GM21381 (cell line): ENCODE measurements around the gene RRP12.
A peak's percentile ranks its signal among the peaks of the same experiment; 100 is the strongest.
"Not testable (repeated sequence)": the region's sequence is repeated elsewhere in the genome, so short reads cannot be mapped to it uniquely, and the experiment has no call there.

Experiments
- ATAC-seq: cut with Tn5 transposase; IDR thresholded peaks from one replicate; pipeline ENCODE4 v1.9.1; 2021; ENCODE audit warnings: mild to moderate bottlenecking, moderate library complexity; ENCODE audit not compliant: unreplicated experiment

Gene RRP12

GRCh38 chr10:97400665-97401454, at the start of gene RRP12:
TSS of gene RRP12 (minus strand) at chr10:97401340. CDS start at chr10:97401231, 109 bp downstream.
- ATAC-seq = peak; percentile 99

- no peak for ATAC-seq
Measured at GRCh38 chr10:97450828-97451227, 49.7 kb upstream of the RRP12 start.

GRCh38 chr10:97445722-97446639, 44.8 kb upstream of the RRP12 start, which contains the start of the genes EXOSC1 and ZDHHC16:
TSS of gene EXOSC1 (minus strand) at chr10:97446006. CDS start at chr10:97445985, 21 bp downstream.
TSS of gene ZDHHC16 (plus strand) at chr10:97446175. CDS start at chr10:97451676, 5,501 bp downstream.
- ATAC-seq = peak; percentile 95

- no peak for ATAC-seq
Measured at GRCh38 chr10:97445357-97445721, 44.2 kb upstream of the RRP12 start.

- ATAC-seq = no peak
Measured at GRCh38 chr10:97444212-97444611, 43.1 kb upstream of the RRP12 start.

- no peak for ATAC-seq
Measured at GRCh38 chr10:97442277-97442676, 41.1 kb upstream of the RRP12 start.

GRCh38 chr10:97435211-97435610, 34.1 kb upstream of the RRP12 start:
- no peak for ATAC-seq

GRCh38 chr10:97434557-97434956, 33.4 kb upstream of the RRP12 start:
- ATAC-seq = no peak

- no peak for ATAC-seq
Measured at GRCh38 chr10:97434055-97434454, 32.9 kb upstream of the RRP12 start.

GRCh38 chr10:97428572-97428981, 27.4 kb upstream of the RRP12 start:
- ATAC-seq = no peak

- no peak for ATAC-seq
Measured at GRCh38 chr10:97427571-97428179, 26.5 kb upstream of the RRP12 start.

- ATAC-seq = no peak
Measured at GRCh38 chr10:97426776-97427570, 25.8 kb upstream of the RRP12 start.

GRCh38 chr10:97425964-97426775, 25.0 kb upstream of the RRP12 start, which contains the start of gene PGAM1:
TSS of gene PGAM1 (plus strand) at chr10:97426191. CDS start at chr10:97426308, 117 bp downstream.
- peak; percentile 88 for ATAC-seq

- not testable (repeated sequence) for ATAC-seq
Measured at GRCh38 chr10:97423757-97424098, 22.6 kb upstream of the RRP12 start.

GRCh38 chr10:97416565-97416964, 15.4 kb upstream of the RRP12 start:
- ATAC-seq = no peak

- ATAC-seq = no peak
Measured at GRCh38 chr10:97412891-97413304, 11.8 kb upstream of the RRP12 start.

- ATAC-seq = no peak
Measured at GRCh38 chr10:97411406-97411805, 10.3 kb upstream of the RRP12 start.

GRCh38 chr10:97408496-97408992, 7.4 kb upstream of the RRP12 start:
- ATAC-seq = no peak

GRCh38 chr10:97407952-97408248, 6.8 kb upstream of the RRP12 start:
- ATAC-seq = no peak
